A673 (cell line): ENCODE data around the gene SEC63. TPM values are rescaled to one million over a fixed set of nuclear protein-coding genes. Genes with fewer than 3 reads are reported as not detected.

ENCODE experiments used
- BruUV-seq: library from RNA; stranded (reverse); fragments of 400-500 nt; replicated peaks from 2 replicates; lab custom pipeline; 2021; lab: Mats Ljungman, UMichigan
- CTCF ChIA-PET: fragments of 300-600 bp; sonication (Branson Sonifier 250); formaldehyde crosslinking; loops from one replicate; lab custom pipeline; 2022; ENCODE audit warnings: antibody characterized with exemption; lab: Charles Lee
- POLR2A ChIA-PET: fragments of 300-600 bp; sonication (Branson Sonifier 250); formaldehyde crosslinking; loops from one replicate; lab custom pipeline; 2022; ENCODE audit warnings: antibody characterized with exemption; ENCODE audit not compliant: low non-redundant PET; lab: Charles Lee
- DNase-seq: peaks from one replicate; pipeline ENCODE4 v3.0.0-alpha.2; 2015; ENCODE audit warnings: low spot score
- H3K27ac ChIP-seq: fragments of 200-600 bp; sonication (generic); 2 replicates; pipeline ENCODE4 v1.5.1; 2016; ENCODE audit warnings: mixed run types, low read depth, mild to moderate bottlenecking, mixed read lengths, antibody characterized with exemption, low read length; ENCODE audit not compliant: poor library complexity, severe bottlenecking
- H3K27me3 ChIP-seq: fragments of 200-600 bp; sonication (generic); replicated peaks from 2 replicates; pipeline ENCODE4 v1.6.1; 2017; ENCODE audit warnings: mixed run types, low read depth, mild to moderate bottlenecking, mixed read lengths, antibody characterized with exemption, low read length; ENCODE audit not compliant: insufficient read depth, poor library complexity
- H3K36me3 ChIP-seq: fragments of 200-600 bp; sonication (generic); 2 replicates; pipeline ENCODE4 v1.6.1; 2016; ENCODE audit warnings: mixed run types, mild to moderate bottlenecking, mixed read lengths, antibody characterized with exemption, low read length; ENCODE audit not compliant: insufficient read depth, poor library complexity, severe bottlenecking
- H3K4me1 ChIP-seq: fragments of 200-600 bp; sonication (generic); 2 replicates; pipeline ENCODE4 v1.6.1; 2017; ENCODE audit warnings: mixed run types, mild to moderate bottlenecking, mixed read lengths, antibody characterized with exemption, low read length; ENCODE audit not compliant: insufficient read depth, poor library complexity, severe bottlenecking
- H3K4me3 ChIP-seq: fragments of 200-600 bp; sonication (generic); 2 replicates; pipeline ENCODE4 v1.5.1; 2016; ENCODE audit warnings: low read depth, mixed run types, mild to moderate bottlenecking, mixed read lengths, low read length; ENCODE audit not compliant: poor library complexity, severe bottlenecking
- H3K9me3 ChIP-seq: fragments of 200-600 bp; sonication (generic); 2 replicates; pipeline ENCODE4 v1.6.1; 2016; ENCODE audit warnings: mixed run types, low read depth, mild to moderate bottlenecking, mixed read lengths, antibody characterized with exemption, low read length; ENCODE audit not compliant: poor library complexity, severe bottlenecking
- EZH2 ChIP-seq: fragments of 200-600 bp; sonication (generic); IDR thresholded peaks from 2 replicates; pipeline ENCODE4 v1.6.1; 2017; ENCODE audit warnings: borderline replicate concordance, low read depth, mild to moderate bottlenecking, mixed read lengths, antibody characterized with exemption, low read length; ENCODE audit not compliant: poor library complexity, severe bottlenecking
- intact Hi-C: fragments of 100-400 bp; cut with micrococcal nuclease; formaldehyde crosslinking; loops from one replicate; pipeline ENCODE4 v1.10.0; 2022; ENCODE audit not compliant: unreplicated experiment
- total RNA-seq: library from RNA; stranded (reverse); gene quantifications from 2 replicates; pipeline ENCODE4 v1.2.3, GENCODE V29; 2021
- TF ChIP-seq, protein P1 (sequence below): fragments of 300-800, 200-600 bp; sonication (generic); conservative IDR thresholded peaks from 2 replicates; pipeline ENCODE4 v1.5.1; 2017; ENCODE audit warnings: low read depth, mild to moderate bottlenecking, antibody characterized with exemption, low read length, moderate library complexity, mixed read lengths

Gene SEC63
- total RNA-seq, 1 experiment from 2014 or later: 159 TPM

DNA sequence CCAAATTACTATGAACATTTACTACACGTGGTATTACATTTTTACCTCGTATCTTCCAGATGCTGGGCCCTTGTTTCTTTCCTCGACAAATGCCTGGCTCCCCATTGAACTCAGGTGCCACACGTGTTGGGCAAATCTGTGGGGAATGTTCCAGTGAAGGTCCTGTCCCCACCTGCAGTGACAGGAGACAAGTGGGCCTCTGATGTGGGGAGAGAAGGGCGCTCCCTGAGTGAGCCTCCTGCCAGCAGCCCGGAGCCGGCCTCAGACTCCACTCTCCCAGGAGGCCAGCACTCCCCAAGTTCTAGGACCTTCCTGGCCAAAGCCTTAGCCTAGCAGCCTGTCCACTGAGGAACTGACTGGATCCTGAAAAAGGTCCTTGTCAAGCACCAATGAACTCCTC lies 112.2 kb downstream of the SEC63 start:
- CTCF ChIA-PET: no interaction called here

DNA sequence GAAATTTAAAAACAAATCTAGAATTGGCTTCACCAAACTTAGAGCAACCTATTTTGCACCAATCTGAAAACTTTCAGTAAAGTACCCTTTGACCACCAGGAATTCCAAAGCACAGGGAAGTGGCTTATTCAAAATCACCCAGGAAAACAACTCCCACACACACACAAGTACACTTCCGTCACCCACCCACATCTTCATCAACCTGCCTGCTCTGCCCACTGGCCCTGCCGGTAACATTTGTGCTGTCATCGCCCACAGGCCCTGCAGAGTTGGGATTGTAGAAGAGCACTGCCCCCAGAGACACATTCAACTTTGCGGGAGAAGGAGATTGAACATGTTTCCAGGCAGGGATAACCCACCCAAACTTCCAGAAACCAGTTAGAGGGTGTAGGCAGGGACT lies 114.6 kb downstream of the SEC63 start:
- no TSS peak for BruUV-seq
- no peak for TF ChIP-seq EZH2
- TF ChIP-seq, protein P1, sequence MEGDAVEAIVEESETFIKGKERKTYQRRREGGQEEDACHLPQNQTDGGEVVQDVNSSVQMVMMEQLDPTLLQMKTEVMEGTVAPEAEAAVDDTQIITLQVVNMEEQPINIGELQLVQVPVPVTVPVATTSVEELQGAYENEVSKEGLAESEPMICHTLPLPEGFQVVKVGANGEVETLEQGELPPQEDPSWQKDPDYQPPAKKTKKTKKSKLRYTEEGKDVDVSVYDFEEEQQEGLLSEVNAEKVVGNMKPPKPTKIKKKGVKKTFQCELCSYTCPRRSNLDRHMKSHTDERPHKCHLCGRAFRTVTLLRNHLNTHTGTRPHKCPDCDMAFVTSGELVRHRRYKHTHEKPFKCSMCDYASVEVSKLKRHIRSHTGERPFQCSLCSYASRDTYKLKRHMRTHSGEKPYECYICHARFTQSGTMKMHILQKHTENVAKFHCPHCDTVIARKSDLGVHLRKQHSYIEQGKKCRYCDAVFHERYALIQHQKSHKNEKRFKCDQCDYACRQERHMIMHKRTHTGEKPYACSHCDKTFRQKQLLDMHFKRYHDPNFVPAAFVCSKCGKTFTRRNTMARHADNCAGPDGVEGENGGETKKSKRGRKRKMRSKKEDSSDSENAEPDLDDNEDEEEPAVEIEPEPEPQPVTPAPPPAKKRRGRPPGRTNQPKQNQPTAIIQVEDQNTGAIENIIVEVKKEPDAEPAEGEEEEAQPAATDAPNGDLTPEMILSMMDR: no peak
- POLR2A ChIA-PET: no interaction called here

More for the DNA sequence above, 112.2 kb downstream of the SEC63 start:
- no peak for DNase-seq
- no peak overlapping the region for H3K27ac ChIP-seq
- no peaks in the 10 kb centered on the region for H3K9me3 ChIP-seq
- H3K27me3 ChIP-seq: no peaks in the 10 kb centered on the region
- intact Hi-C loops: no loop called here
- H3K4me3 ChIP-seq: no peak overlapping the region
- POLR2A ChIA-PET: no interaction called here
- H3K4me1 ChIP-seq: no peaks in the 10 kb centered on the region
- TF ChIP-seq EZH2: no peak
- TF ChIP-seq, protein P1: no peak
- BruUV-seq: no TSS peak
- H3K36me3 ChIP-seq: no peaks in the 10 kb centered on the region

DNA sequence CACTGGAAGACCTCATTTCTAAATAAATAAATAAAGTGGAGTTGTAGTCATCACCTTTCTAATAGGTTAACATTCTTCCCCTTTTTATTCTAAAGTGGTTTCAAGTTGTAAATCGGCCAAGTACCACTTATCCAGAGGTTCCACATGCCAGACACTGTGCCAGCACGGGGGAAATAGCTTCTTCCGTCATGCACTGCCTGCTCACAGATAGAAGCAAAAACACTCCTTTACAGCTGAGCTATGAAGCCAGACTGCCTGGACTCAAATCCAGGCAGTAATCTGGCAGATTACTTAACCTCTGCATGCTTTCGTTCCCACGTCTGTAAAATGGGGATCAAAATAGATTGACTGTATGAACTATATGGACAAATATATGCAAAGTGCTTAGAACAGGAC lies 116.7 kb downstream of the SEC63 start:
- no peaks in the 10 kb centered on the region for H3K4me1 ChIP-seq
- BruUV-seq: no TSS peak
- POLR2A ChIA-PET: no interaction called here
- no peaks in the 10 kb centered on the region for H3K36me3 ChIP-seq
- CTCF ChIA-PET: no interaction called here
- no peaks in the 10 kb centered on the region for H3K27me3 ChIP-seq
- no peaks in the 10 kb centered on the region for H3K9me3 ChIP-seq
- intact Hi-C loops: no loop called here
- no peak for DNase-seq
- TF ChIP-seq, protein P1: no peak
- no peak for TF ChIP-seq EZH2
- H3K4me3 ChIP-seq: no peak overlapping the region
- H3K27ac ChIP-seq: no peak overlapping the region

More for the DNA sequence above, 114.6 kb downstream of the SEC63 start:
- no peaks in the 10 kb centered on the region for H3K4me1 ChIP-seq
- H3K4me3 ChIP-seq: no peak overlapping the region
- H3K27ac ChIP-seq: no peak overlapping the region
- CTCF ChIA-PET: no interaction called here
- no peaks in the 10 kb centered on the region for H3K36me3 ChIP-seq
- DNase-seq: no peak
- intact Hi-C loops: no loop called here
- no peaks in the 10 kb centered on the region for H3K27me3 ChIP-seq
- no peaks in the 10 kb centered on the region for H3K9me3 ChIP-seq
